Kidney (tissue), 14 donors: ENCODE results near the gene DDAH2. TPM values are rescaled to one million over a fixed set of nuclear protein-coding genes. Genes with fewer than 3 reads are reported as not detected.
A peak's percentile ranks its signal among the peaks of the same experiment; 100 is the strongest.

Experiments used
- DNase-seq, 5 donors: peaks; one replicate each; pipeline ENCODE4 v3.0.0-alpha.2; 2013 to 2020
- FAIRE-seq: peaks from 2 replicates; lab custom pipeline; 2012; peaks lifted over from hg19 to GRCh38; lab: Jason Lieb, UNC
- H3K27ac ChIP-seq, 2 donors: one replicate each; pipeline ENCODE4 v1.7.0; 2013; ENCODE audit warnings: low read depth in 2 of 2, low read length in 2 of 2, inconsistent platforms in 1 of 2
- H3K27me3 ChIP-seq: one replicate; pipeline ENCODE4 v1.7.1; 2013; ENCODE audit warnings: low read length, inconsistent platforms; ENCODE audit not compliant: control insufficient read depth, insufficient read depth
- H3K36me3 ChIP-seq, 3 donors: one replicate each; pipeline versions ENCODE4 v1.7.0 to v1.7.1; 2013; ENCODE audit warnings: low read length in 3 of 3, control low read depth in 1 of 3, inconsistent platforms in 1 of 3; ENCODE audit not compliant: insufficient read depth in 3 of 3, control insufficient read depth in 2 of 3
- H3K4me1 ChIP-seq, 3 donors: one replicate each; pipeline versions ENCODE4 v1.7.0 to v1.7.1; 2013; ENCODE audit warnings: low read length in 3 of 3, inconsistent platforms in 1 of 3, low read depth in 1 of 3; ENCODE audit not compliant: control insufficient read depth in 2 of 3, insufficient read depth in 2 of 3
- H3K4me3 ChIP-seq, 3 donors: one replicate each; pipeline versions ENCODE4 v1.7.0 to v1.8.1; 2013; ENCODE audit warnings: low read length in 3 of 3, control low read depth in 1 of 3, inconsistent platforms in 1 of 3
- H3K9ac ChIP-seq, 3 donors: one replicate each; pipeline versions ENCODE4 v1.7.0 to v1.7.1; 2013; ENCODE audit warnings: low read length in 3 of 3, control low read depth in 1 of 3, inconsistent platforms in 1 of 3
- H3K9me3 ChIP-seq, 3 donors: one replicate each; pipeline versions ENCODE4 v1.7.0 to v1.7.1; 2013; ENCODE audit warnings: low read length in 3 of 3, control low read depth in 1 of 3, inconsistent platforms in 1 of 3; ENCODE audit not compliant: control insufficient read depth in 2 of 3, insufficient read depth in 1 of 3
- intact Hi-C: fragments of 100-400 bp; cut with DNase I; formaldehyde crosslinking; loops from one replicate; pipeline ENCODE4 v1.11.1; 2022
- polyA plus RNA-seq: library from polyadenylated mRNA; stranded (reverse); fragments of 350-450 nt; fragmentation: Illumina TruSeq; extraction: RNeasy Lipid Tissue Mini Kit (QIAGEN cat#74804); gene quantifications from one replicate; pipeline ENCODE4 v1.2.3, GENCODE V29; 2014; ENCODE audit warnings: low read depth, low replicate concordance; ENCODE audit not compliant: insufficient read depth
- total RNA-seq: library from RNA; stranded (reverse); fragmentation: NEBNext Ultra II Directional; extraction: Animal tissue kit (Norgen Biotek cat#: 25700); gene quantifications from one replicate; pipeline ENCODE4 v1.2.1, GENCODE V29; 2021
- TF ChIP-seq, protein P1 (sequence below): IDR thresholded peaks from 3 replicates; pipeline ENCODE4 v1.5.1; 2012; ENCODE audit warnings: mild to moderate bottlenecking, moderate library complexity, borderline replicate concordance; ENCODE audit not compliant: insufficient read depth; ENCODE audit errors: extremely low read depth
- donor health status: control.
- donor health status: control.
- donor health status: control.
- donor health status: control.
- donor health status: control.
- donor health status: DM: yes; HTN: yes; CAD: no.
- donor health status: Normal renal cell carcinoma (clear cell type).

Gene DDAH2
- total and polyA plus RNA-seq, 2 donors from 2014 or later, result 98.9 to 147 TPM

- no peak overlapping the region for H3K27ac ChIP-seq
- intact Hi-C loops, result no loop called here
Observed at GRCh38 chr6:31723980-31724691, 5.0 kb downstream of the DDAH2 start.

GRCh38 chr6:31723245-31723979 lies 5.7 kb downstream of the DDAH2 start, which contains the start of gene MPIG6B:
TSS of gene MPIG6B (plus strand) at chr6:31723373. CDS start at chr6:31723384, 11 bp downstream.
- Histone ChIP-seq H3K36me3 (peaks cover 7 to 21% (median 10%) of the 10 kb centered on the region in 3 donors), H3K27ac (no peak within 1 kb of the TSS), H3K27me3 (no peaks in the 10 kb centered on the region), H3K4me3 (no peak within 1 kb of the TSS), H3K4me1 (peaks cover 0 to 2% (median 0%) of the 10 kb centered on the region in 3 donors), H3K9me3 (no peaks in the 10 kb centered on the region), H3K9ac (no peak within 1 kb of the TSS)
- no peak for DNase-seq
- intact Hi-C loops, result no loop called here
- TF ChIP-seq, protein P1, sequence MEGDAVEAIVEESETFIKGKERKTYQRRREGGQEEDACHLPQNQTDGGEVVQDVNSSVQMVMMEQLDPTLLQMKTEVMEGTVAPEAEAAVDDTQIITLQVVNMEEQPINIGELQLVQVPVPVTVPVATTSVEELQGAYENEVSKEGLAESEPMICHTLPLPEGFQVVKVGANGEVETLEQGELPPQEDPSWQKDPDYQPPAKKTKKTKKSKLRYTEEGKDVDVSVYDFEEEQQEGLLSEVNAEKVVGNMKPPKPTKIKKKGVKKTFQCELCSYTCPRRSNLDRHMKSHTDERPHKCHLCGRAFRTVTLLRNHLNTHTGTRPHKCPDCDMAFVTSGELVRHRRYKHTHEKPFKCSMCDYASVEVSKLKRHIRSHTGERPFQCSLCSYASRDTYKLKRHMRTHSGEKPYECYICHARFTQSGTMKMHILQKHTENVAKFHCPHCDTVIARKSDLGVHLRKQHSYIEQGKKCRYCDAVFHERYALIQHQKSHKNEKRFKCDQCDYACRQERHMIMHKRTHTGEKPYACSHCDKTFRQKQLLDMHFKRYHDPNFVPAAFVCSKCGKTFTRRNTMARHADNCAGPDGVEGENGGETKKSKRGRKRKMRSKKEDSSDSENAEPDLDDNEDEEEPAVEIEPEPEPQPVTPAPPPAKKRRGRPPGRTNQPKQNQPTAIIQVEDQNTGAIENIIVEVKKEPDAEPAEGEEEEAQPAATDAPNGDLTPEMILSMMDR, result no peak
- FAIRE-seq, result no peak

More at GRCh38 chr6:31723980-31724691, 5.0 kb downstream of the DDAH2 start:
- Histone ChIP-seq H3K4me3 (no peak overlapping the region), H3K36me3 (peaks cover 7 to 25% (median 10%) of the 10 kb centered on the region in 3 donors), H3K4me1 (peaks cover 0 to 6% (median 0%) of the 10 kb centered on the region in 3 donors), H3K9ac (no peak overlapping the region), H3K9me3 (no peaks in the 10 kb centered on the region), H3K27me3 (no peaks in the 10 kb centered on the region)
- FAIRE-seq, result no peak
- TF ChIP-seq, protein P1, result no peak
- DNase-seq, result no peak

DNA sequence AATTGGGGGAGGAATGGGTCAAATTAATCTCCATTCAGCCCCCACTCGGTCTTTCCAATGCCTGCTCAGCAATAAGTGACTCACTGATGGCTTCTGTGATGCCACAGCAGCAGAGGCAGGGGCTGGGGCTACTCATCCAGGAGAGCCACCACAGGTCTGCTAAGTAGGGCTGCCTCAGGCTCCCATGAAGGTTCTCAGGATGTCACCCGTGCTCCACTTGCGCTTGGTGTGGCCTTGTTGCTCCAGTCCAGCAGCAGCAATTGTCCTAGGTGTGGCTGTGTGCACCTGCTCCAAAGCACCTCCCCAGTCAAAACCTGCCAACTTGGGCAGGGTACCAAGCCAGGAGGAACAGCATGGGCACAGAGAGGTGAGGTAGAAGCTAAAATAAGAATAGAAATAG lies 6.9 kb downstream of the DDAH2 start:
- no peak overlapping the region for H3K27ac ChIP-seq
- no peaks in the 10 kb centered on the region for H3K27me3 ChIP-seq
- peak in 1 of 5 donors; percentile 34 for DNase-seq
- intact Hi-C loops, result no loop called here
- no peak overlapping the region for H3K4me3 ChIP-seq
- FAIRE-seq, result no peak
- H3K36me3 ChIP-seq, result peaks cover 5 to 14% (median 6%) of the 10 kb centered on the region in 3 donors
- TF ChIP-seq, protein P1, result no peak
- H3K4me1 ChIP-seq, result no peaks in the 10 kb centered on the region
- no peak overlapping the region for H3K9ac ChIP-seq
- H3K9me3 ChIP-seq, result no peaks in the 10 kb centered on the region
